HEK293 (cell line): Measurements from ENCODE around the gene HEBP2.

Experiments
- CTCF ChIA-PET: fragments of 350-600 bp; formaldehyde crosslinking; extraction: SDS; loops from one replicate; lab custom pipeline; 2021; ENCODE audit warnings: antibody characterized with exemption; lab: Yijun Ruan, JAX
- POLR2A ChIA-PET: fragments of 300-600 bp; formaldehyde crosslinking; extraction: SDS; loops from one replicate; lab custom pipeline; 2020; ENCODE audit warnings: antibody characterized with exemption, inconsistent platforms; lab: Yijun Ruan, JAX
- H3K27ac ChIP-seq: fragments of 200-500 bp; sonication (Bioruptor generic); 2 replicates; pipeline ENCODE4 v1.5.1; 2014; ENCODE audit warnings: low read depth, low read length, control low read depth, inconsistent platforms; ENCODE audit errors: extremely low read depth
- H3K36me3 ChIP-seq, 2 experiments: fragments of 200-500 bp in 1 of 2; sonication (Bioruptor generic) in 1 of 2; 1 replicate in 1 of 2; 2 replicates in 1 of 2; pipeline ENCODE4 v1.5.1; 2014 to 2017; ENCODE audit warnings: inconsistent platforms in 2 of 2, low read length in 2 of 2; ENCODE audit not compliant: control insufficient read depth in 2 of 2, insufficient read depth in 1 of 2
- H3K4me1 ChIP-seq: fragments of 200-500 bp; sonication (Bioruptor generic); 2 replicates; pipeline ENCODE4 v1.5.1; 2014; ENCODE audit warnings: mild to moderate bottlenecking, low read length, inconsistent platforms; ENCODE audit not compliant: control insufficient read depth, insufficient read depth
- H3K4me3 ChIP-seq: 2 replicates; pipeline ENCODE4 v1.5.1; 2011; ENCODE audit warnings: low read depth, mild to moderate bottlenecking, control low read depth, low read length, moderate library complexity
- H3K9me3 ChIP-seq: fragments of 200-500 bp; sonication (Bioruptor generic); 2 replicates; pipeline ENCODE4 v1.5.1; 2014; ENCODE audit warnings: low read depth, low read length, inconsistent platforms; ENCODE audit not compliant: control insufficient read depth, insufficient read depth
- AEBP2 ChIP-seq: fragments of 450-650 bp; formaldehyde crosslinking; IDR thresholded peaks from 2 replicates; pipeline ENCODE4 v1.5.1; 2016; ENCODE audit warnings: missing biosample characterization, missing genetic modification characterization, borderline replicate concordance
- ATF2 ChIP-seq: fragments of 450-650 bp; formaldehyde crosslinking; IDR thresholded peaks from 2 replicates; pipeline ENCODE4 v1.5.1; 2016; ENCODE audit warnings: missing biosample characterization, missing genetic modification characterization, low read depth
- GLIS2 ChIP-seq: fragments of 450-650 bp; formaldehyde crosslinking; IDR thresholded peaks from 2 replicates; pipeline ENCODE4 v1.5.1; 2016; ENCODE audit warnings: missing biosample characterization, missing genetic modification characterization
- HOXA7 ChIP-seq: sonication (generic); formaldehyde crosslinking; IDR thresholded peaks from 2 replicates; pipeline ENCODE4 v1.8.1; 2022; ENCODE audit warnings: missing genetic modification reagents, borderline replicate concordance
- HOXD13 ChIP-seq: sonication (generic); formaldehyde crosslinking; IDR thresholded peaks from 2 replicates; pipeline ENCODE4 v1.8.0; 2022; ENCODE audit warnings: missing genetic modification reagents, borderline replicate concordance
- INSM2 ChIP-seq: fragments of 450-650 bp; formaldehyde crosslinking; IDR thresholded peaks from 2 replicates; pipeline ENCODE4 v1.5.1; 2016; ENCODE audit warnings: missing biosample characterization, missing genetic modification characterization
- KLF1 ChIP-seq: fragments of 450-650 bp; formaldehyde crosslinking; IDR thresholded peaks from 2 replicates; pipeline ENCODE4 v1.5.1; 2016; ENCODE audit warnings: missing biosample characterization, missing genetic modification characterization
- REPIN1 ChIP-seq: fragments of 450-650 bp; formaldehyde crosslinking; IDR thresholded peaks from 2 replicates; pipeline ENCODE4 v1.5.1; 2017; ENCODE audit warnings: missing biosample characterization, missing genetic modification characterization, low read depth
- SCRT1 ChIP-seq: fragments of 450-650 bp; formaldehyde crosslinking; IDR thresholded peaks from 2 replicates; pipeline ENCODE4 v1.5.1; 2016; ENCODE audit warnings: missing biosample characterization, missing genetic modification characterization, borderline replicate concordance
- SP3 ChIP-seq: fragments of 450-650 bp; formaldehyde crosslinking; IDR thresholded peaks from 2 replicates; pipeline ENCODE4 v1.5.1; 2016; ENCODE audit warnings: missing biosample characterization, missing genetic modification characterization
- ZBTB6 ChIP-seq: fragments of 450-650 bp; formaldehyde crosslinking; IDR thresholded peaks from 2 replicates; pipeline ENCODE4 v1.5.1; 2017; ENCODE audit warnings: missing biosample characterization, missing genetic modification characterization
- ZBTB7A ChIP-seq: fragments of 450-650 bp; formaldehyde crosslinking; IDR thresholded peaks from 2 replicates; pipeline ENCODE4 v1.5.1; 2016; ENCODE audit warnings: low read depth, missing biosample characterization, missing genetic modification characterization
- ZFP3 ChIP-seq: fragments of 450-650 bp; formaldehyde crosslinking; IDR thresholded peaks from 2 replicates; pipeline ENCODE4 v1.5.1; 2016; ENCODE audit warnings: low read depth, missing biosample characterization, missing genetic modification characterization
- ZNF114 ChIP-seq: fragments of 450-650 bp; formaldehyde crosslinking; IDR thresholded peaks from 2 replicates; pipeline ENCODE4 v1.5.0; 2017; ENCODE audit warnings: missing biosample characterization, missing genetic modification characterization
- ZNF121 ChIP-seq: fragments of 450-650 bp; formaldehyde crosslinking; IDR thresholded peaks from 2 replicates; pipeline ENCODE4 v1.5.1; 2016; ENCODE audit warnings: missing biosample characterization, missing genetic modification characterization
- ZNF175 ChIP-seq: fragments of 450-650 bp; formaldehyde crosslinking; IDR thresholded peaks from 2 replicates; pipeline ENCODE4 v1.5.1; 2016; ENCODE audit warnings: missing biosample characterization, missing genetic modification characterization
- ZNF248 ChIP-seq: fragments of 450-650 bp; formaldehyde crosslinking; IDR thresholded peaks from 2 replicates; pipeline ENCODE4 v1.5.1; 2017; ENCODE audit warnings: missing biosample characterization, missing genetic modification characterization
- ZNF302 ChIP-seq: fragments of 450-650 bp; formaldehyde crosslinking; IDR thresholded peaks from 2 replicates; pipeline ENCODE4 v1.5.1; 2016; ENCODE audit warnings: missing biosample characterization, missing genetic modification characterization, low read depth
- ZNF600 ChIP-seq: fragments of 450-650 bp; formaldehyde crosslinking; IDR thresholded peaks from 2 replicates; pipeline ENCODE4 v1.5.1; 2016; ENCODE audit warnings: missing biosample characterization, missing genetic modification characterization
- ZNF654 ChIP-seq: fragments of 450-650 bp; formaldehyde crosslinking; IDR thresholded peaks from 2 replicates; pipeline ENCODE4 v1.5.1; 2016; ENCODE audit warnings: low read depth, missing biosample characterization, missing genetic modification characterization
- ZNF664 ChIP-seq: fragments of 450-650 bp; formaldehyde crosslinking; IDR thresholded peaks from 2 replicates; pipeline ENCODE4 v1.5.1; 2016; ENCODE audit warnings: missing biosample characterization, missing genetic modification characterization
- ZNF768 ChIP-seq: fragments of 450-650 bp; formaldehyde crosslinking; IDR thresholded peaks from 2 replicates; pipeline ENCODE4 v1.5.1; 2018; ENCODE audit warnings: missing biosample characterization, mild to moderate bottlenecking, missing genetic modification characterization
- ZSCAN30 ChIP-seq: fragments of 450-650 bp; IDR thresholded peaks from 2 replicates; pipeline ENCODE4 v1.5.1; 2018; ENCODE audit warnings: missing biosample characterization, mild to moderate bottlenecking, missing genetic modification characterization, moderate library complexity
- ZSCAN5A ChIP-seq: fragments of 450-650 bp; formaldehyde crosslinking; IDR thresholded peaks from 2 replicates; pipeline ENCODE4 v1.5.1; 2016; ENCODE audit warnings: missing biosample characterization, missing genetic modification characterization

Gene HEBP2

GRCh38 chr6:138400326-138400725, 3.7 kb upstream of the HEBP2 start:
- no peaks in the 10 kb centered on the region for H3K9me3 ChIP-seq
- ChIA-PET CTCF (no interaction called here), POLR2A (no interaction called here)
- H3K27ac ChIP-seq: no peak overlapping the region
- H3K4me1 ChIP-seq: peaks cover 4% of the 10 kb centered on the region
- no peak for TF ChIP-seq HOXA7 (CRISPR knock-in tag)
- no peak for TF ChIP-seq ZNF654 (tag by site-specific recombination)
- no peak for TF ChIP-seq ZFP3
- no peak for TF ChIP-seq ZNF600 (tag by site-specific recombination)
- no peak for TF ChIP-seq ZBTB7A (tag by site-specific recombination)
- TF ChIP-seq SCRT1 (tag by site-specific recombination): no peak
- TF ChIP-seq ZNF121 (tag by site-specific recombination): no peak
- TF ChIP-seq ZNF114 (tag by site-specific recombination): no peak
- TF ChIP-seq KLF1: no peak
- TF ChIP-seq HOXD13 (CRISPR knock-in tag): no peak
- TF ChIP-seq ZNF664 (tag by site-specific recombination): no peak
- TF ChIP-seq, all 188 proteins: peak for 0
- H3K36me3 ChIP-seq: no peaks in the 10 kb centered on the region
- H3K4me3 ChIP-seq: no peak overlapping the region

GRCh38 chr6:138401960-138402837, 1.8 kb upstream of the HEBP2 start:
- POLR2A ChIA-PET: interaction anchor here (0.6 to 0.7 kb wide), 2 partner anchors 208 to 294 kb away, joined by 4 read pairs; no protein-coding TSS in a partner anchor
- Histone ChIP-seq H3K4me1 (peaks cover 10% of the 10 kb centered on the region), H3K4me3 (no peak overlapping the region), H3K27ac (no peak overlapping the region), H3K9me3 (no peaks in the 10 kb centered on the region), H3K36me3 (peaks cover 8 to 12% of the 10 kb centered on the region in 2 experiments)
- CTCF ChIA-PET: interaction anchor here (0.5 to 0.9 kb wide), 6 partner anchors 10 to 802 kb away, joined by 3 read pairs; no protein-coding TSS in a partner anchor
- 0 out of 2 replicates have a peak, but pooled peaks have one; percentile 13 for TF ChIP-seq ZNF768 (tag by site-specific recombination)
- no peak for TF ChIP-seq ZNF121 (tag by site-specific recombination)

GRCh38 chr6:138402838-138403187, 1.2 kb upstream of the HEBP2 start:
- CTCF ChIA-PET: interaction anchor here (0.5 to 3.4 kb wide), 10 partner anchors 8 to 801 kb away, joined by 3 to 25 read pairs (median 3); no protein-coding TSS in a partner anchor
- TF ChIP-seq ZSCAN30 (tag by site-specific recombination): no peak
- TF ChIP-seq ZBTB6 (tag by site-specific recombination): no peak
- TF ChIP-seq ZNF248: no peak
- TF ChIP-seq ZNF302 (tag by site-specific recombination): 0 out of 2 replicates have a peak, but pooled peaks have one; percentile 30
- TF ChIP-seq ATF2: no peak
- TF ChIP-seq ZSCAN5A (tag by site-specific recombination): no peak
- no peak for TF ChIP-seq GLIS2 (tag by site-specific recombination)
- no peak for TF ChIP-seq REPIN1 (tag by site-specific recombination)
- peak; percentile 35; the same call in 1 of the 2 replicates for TF ChIP-seq AEBP2 (tag by site-specific recombination)
- no peak for TF ChIP-seq INSM2 (tag by site-specific recombination)
- no peak for TF ChIP-seq ZNF175
- peak; percentile 30; the same call in 1 of the 2 replicates for TF ChIP-seq SP3 (tag by site-specific recombination)

More at GRCh38 chr6:138402838-138403187, 1.2 kb upstream of the HEBP2 start:
- Histone ChIP-seq H3K9me3 (no peaks in the 10 kb centered on the region), H3K4me1 (peaks cover 10% of the 10 kb centered on the region), H3K27ac (no peak overlapping the region; the same call in 1 of the 2 replicates), H3K4me3 (no peak overlapping the region), H3K36me3 (peaks cover 9 to 19% of the 10 kb centered on the region in 2 experiments)
- POLR2A ChIA-PET: interaction anchor here (0.6 to 0.7 kb wide), 2 partner anchors 207 to 293 kb away, joined by 4 read pairs; no protein-coding TSS in a partner anchor
